Fibroblast of the conjunctiva (primary cell): Measurements from ENCODE around the gene ZBTB12.

Experiments
- DNase-seq: peaks from one replicate; pipeline ENCODE4 v3.0.0-alpha.2; 2010; ENCODE audit warnings: low read depth

ZBTB12 gene

DNA sequence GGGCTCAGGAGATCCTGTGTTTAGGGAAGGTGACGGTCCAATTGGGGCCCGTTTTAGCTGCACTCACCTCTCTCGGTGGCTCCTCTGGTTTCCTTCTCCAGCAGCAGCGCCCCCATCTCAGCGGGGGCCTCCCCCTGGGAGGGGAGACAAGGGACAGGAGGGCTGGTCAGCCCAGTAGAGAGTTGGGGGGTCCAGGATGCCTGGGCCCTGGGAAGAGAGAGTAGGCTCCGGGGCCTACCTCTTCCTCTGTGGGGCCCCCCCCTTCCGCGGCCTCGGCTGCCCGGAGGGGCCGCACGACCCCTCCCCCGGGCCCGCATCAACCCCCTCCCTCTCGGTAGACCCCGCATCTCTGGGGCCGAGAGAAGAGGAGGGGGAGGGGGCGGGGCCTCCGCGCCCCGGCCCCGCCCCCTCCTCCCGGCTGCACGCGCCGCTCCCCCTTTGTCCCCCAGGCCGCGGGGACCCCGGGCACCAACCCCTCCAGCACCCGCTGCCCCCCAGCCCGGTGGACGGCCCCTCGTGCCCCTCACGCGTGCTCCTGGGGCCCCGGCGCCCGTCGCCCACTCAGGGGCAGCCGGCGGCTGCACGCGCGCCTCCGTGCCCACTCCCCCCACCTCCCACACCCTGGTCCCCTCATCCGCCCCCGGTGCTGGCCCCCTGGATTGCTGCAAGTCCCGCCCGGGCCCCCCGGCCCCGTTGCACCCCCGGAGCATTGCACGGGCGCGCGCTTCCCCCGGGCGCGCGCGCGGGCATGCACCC lies 4.9 kb downstream of the ZBTB12 start:
- no peak for DNase-seq

DNA sequence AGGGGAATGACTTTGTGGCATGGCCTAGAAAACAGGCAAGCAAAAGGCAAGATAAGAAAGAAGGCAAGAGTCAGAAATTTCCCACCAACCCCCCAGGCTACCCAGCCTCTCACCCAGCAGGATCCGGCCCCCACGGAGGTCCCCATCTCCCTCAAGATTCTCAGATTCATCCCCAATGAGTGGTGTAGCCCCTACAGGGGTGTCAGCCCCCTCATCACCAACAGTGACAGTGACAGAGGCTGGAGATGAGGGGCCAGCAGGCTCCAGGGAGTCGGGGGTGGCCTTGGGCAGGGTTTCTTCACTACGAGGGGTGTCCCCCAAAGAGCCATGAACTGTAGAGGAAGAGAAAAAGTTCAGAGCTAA lies 5.4 kb downstream of the ZBTB12 start:
- DNase-seq, result no peak

DNA sequence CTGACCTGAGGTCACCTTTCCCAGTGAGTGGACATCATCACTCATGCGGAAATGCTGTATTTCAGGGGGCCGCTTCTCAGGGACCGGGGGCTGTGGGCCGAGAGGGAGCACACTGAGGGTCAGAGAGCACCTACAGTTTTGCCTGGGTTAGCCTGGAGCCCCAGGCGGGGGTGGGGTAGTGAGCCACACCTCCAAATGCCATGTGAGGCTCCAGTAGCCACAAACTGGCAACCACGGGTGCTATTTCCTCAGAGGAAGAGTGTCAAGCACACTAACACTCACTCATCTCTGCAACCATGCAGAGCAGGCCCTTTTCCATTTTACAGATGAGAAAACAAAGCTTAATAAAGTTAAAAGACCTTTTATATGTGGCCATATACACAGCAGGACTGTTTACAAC lies 9.1 kb downstream of the ZBTB12 start:
- no peak for DNase-seq

DNA sequence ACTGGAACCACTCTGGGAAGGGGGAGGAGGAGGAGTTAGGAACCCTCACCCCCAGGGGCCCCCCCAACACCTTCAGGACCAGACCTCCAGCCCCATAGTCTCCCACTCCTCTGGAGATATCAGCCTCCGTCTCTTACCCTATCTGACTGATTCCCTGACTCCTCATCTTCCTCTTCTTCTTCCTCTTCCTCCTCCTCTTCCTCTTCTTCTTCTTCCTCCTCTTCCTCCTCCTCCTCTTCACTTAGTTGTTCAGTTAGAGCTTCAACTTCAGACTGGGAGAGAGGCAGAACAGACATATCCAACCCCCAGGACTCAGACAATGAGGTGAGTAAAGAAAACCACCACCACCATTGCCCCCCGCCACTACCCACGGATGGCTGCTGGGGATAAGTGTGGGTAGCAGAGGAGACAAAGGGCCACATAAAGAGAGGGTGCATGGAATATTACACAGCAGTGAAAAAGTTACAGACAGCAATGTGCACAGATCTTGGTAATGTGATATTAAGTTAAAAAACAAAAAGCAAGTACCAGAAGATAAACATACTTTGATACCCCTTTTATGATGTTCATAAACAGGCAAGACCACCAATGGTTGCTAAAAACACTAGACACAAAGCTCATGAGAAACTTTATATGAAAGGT lies 12.4 kb downstream of the ZBTB12 start:
- no peak for DNase-seq

DNA sequence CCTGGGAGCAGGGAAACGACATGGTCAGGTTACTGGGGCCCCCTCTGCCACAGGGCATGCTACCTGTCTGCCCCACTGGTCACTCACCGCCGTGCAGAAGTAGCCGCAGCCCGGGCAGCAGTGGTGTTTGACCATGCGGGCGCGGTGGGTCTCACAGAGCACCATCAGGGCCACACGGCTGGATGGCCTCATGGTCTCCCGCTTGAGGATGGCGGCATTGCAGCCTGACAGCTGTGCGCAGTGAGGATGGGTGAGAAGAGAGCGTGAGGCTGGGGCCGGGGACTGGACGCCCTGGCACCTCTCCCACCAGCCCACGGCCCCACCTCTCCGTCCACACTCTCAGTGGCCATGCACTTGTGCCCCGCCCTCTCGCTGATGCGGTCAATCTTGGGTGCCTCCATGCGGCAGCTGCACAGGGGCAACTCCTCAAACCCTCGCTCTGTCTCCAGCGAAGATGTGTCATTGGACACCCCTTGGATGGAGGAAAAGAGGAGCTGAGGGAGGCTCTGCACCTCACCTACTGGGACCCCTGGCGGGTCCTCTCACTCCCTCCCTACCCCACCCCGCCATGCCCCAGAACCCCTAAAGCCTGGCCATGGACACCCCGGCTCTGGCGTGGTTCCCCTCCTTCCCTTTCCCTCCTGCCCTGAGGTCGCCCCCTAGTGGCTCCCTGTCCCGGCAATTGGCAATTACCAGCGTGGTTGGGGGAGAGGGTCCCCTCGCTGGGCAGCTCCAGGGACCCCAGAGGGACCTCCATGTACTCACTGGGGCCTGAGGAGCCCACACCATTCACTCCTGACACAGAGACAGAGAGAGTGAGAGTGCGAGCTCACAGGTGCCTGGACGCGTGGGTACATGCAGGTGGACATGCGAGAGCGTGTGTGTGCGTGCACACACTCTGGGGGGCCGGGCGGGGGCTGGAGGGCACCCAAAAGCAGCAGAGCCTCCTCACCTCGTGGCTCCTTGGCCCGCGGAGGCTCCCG lies 13.3 kb downstream of the ZBTB12 start:
- DNase-seq, result no peak

DNA sequence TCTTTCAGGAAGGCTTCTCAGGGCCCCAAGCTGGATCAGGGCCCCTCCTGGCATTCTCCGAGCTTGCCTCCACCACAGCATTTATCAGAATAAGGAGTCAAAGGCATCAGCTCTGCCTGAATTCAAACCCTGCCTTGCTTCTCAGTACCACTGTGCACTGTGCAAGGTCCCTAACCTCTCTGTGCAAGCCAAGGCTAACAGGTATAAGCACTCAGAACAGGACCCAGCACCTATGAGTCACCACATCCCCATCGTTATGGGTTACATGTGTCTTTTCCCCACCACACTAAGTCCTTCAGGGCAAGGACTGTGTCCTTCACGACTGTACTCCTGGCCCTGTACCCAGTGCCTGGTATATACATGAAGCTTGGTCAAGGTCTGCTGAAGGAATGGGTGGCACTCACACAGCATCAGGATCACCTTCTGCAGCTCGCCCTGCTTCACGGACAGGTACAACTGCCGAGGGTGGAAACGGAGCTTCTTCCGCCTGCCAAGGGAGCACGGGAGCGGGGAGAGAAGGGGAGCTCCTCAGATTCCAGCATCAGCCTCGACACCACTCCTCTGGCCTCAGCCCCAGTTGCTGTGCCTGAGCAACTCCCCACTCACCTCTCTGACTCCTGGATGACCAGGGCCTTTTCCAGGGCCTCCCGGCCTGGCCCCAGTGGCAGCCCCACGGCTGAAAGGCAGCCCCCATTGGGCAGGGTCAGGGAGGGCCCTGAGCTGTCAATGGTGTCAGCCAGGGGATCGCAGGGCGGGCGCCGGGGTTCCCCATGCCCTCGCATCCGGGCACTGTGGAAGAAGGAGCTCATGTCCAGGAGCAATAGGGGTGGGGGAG lies 14.5 kb downstream of the ZBTB12 start:
- no peak for DNase-seq

DNA sequence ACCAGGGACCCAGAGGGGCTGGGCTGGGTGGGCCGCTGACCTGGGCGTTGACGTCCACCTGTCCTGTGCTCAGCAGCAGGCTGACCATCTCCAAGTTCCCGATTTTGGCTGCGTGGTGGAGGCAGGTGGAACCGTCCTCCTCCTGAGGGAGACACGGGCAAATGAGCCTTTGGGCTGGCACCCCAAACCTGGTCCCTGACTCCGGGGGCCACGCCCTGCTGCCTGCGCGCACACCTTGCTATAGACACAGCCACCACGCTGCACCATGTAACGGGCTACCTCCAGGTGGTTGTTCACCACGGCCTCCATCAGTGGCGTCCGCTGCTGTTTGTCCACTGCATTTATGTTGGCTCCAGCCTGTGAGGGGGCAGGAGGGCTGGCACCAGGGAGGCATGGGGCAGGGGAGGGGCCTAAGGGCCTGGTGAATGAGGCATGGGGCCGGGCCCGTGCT lies 15.3 kb downstream of the ZBTB12 start:
- DNase-seq, result no peak

DNA sequence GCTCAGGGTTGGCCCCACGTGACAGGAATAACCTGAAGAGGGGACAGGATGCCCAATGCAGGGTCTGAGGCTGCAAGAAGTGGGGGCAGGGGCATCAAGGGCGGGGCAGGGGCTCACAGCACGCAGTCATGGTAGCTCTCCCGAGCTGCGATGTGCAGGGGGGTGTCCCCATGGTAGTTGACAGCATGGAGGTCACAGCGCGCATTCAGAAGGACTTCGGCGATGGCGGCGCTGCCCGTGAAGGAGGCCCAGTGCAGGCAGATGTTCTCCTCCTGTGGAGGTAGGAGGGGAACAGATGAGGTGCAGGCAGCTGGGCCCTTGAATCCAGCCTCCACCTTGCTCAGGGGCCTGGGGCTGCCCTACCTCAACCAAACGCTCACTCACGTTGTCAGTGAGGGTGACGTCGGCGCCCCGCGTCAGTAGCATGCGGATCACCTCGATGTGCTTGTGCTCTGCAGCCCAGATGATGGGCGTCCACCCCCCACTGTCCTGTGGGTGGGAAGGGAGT lies 17.3 kb downstream of the ZBTB12 start:
- DNase-seq, result no peak

DNA sequence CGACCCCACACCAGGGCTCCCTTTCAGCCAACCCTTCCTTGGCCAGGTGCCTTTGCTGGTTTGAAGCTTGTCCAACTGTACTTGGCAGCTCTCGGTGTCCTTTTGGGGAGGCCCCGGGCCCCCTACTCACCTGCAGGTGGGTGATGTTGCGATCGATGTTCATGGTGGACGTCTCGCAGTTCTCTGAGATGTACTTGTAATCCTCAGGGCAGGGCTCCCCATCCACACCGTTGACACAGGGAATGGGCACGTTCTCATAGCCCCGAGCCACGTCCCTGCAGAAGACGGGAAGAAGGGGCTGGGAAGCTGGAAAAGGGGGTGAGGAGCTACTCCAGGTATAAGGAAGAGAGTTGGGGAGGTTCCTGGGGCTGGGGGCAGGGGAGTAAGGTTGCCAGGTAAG lies 18.2 kb downstream of the ZBTB12 start:
- DNase-seq, result no peak

DNA sequence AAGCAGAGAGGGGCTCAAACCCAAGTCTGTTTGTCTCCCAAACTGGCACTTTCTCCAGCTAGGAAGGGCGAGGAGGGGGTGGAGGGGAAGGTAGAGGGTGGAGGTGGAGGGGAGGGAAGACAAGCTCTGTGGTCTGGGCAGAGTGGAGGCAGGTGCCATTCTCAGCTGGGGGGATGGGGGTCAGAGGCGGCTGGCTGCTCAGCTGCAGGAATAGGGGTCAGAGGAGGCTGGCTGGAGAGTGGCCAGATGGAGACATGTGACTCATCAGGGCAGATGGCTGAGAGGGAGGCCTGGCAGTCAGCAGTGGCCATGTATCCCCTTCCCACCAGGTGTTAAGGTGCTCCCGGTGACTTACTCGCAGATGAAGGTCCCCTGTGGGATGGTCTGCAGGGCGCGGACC lies 19.5 kb downstream of the ZBTB12 start:
- DNase-seq, result no peak

DNA sequence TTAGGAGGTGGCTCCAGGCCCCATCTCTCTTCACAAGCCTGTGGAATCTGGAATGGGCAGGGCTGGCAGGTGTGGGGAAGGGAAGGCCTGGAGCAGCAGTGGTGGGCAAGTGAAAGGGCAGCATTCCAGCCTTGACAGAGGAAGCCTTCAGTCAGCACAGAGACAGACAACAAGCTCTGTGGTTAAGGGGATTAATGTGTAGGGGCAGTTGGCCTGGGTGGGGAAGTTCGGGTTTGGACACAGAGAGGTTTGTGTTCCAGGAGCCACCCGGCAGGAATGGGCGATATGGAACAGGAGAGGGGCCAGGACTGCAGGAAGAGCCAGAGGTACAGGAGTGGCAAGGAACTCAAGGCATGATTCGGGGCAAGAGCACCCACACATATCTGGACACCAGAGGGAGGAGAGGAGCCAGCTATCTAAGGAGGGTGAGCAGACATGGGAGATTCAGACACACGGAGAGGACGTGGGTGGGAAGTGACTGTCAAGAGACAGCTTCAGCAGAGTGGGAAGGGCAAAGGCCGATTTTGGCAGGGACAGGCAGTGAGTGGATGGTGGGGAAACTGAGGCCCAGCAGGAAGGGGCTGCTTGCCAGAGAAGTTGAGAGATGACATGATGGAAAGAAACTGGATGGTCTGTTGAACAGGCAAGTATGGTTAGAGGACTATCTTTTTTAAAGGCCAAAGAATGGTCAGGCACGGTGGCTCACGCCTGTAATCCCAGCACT lies 20.6 kb downstream of the ZBTB12 start:
- DNase-seq, result no peak

DNA sequence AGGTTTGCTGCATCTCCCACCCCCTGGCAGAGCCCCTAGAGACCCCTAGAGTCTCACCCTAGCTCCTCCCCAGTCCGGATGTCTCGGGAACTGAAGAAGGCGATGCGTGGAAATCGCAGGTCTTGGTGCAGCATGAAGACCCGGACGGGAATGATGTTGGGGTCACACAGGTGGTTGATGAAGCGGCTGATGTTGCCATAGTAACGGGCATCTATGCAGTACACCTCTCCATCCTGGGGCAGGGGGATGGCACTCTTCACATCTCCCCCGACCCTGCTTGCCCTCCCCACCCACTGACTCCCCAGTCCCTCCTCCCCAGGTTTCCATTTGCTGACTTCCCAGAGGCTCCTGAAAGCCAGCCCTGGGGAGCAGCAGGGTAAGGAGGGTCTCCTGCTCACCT lies 21.3 kb downstream of the ZBTB12 start:
- no peak for DNase-seq

DNA sequence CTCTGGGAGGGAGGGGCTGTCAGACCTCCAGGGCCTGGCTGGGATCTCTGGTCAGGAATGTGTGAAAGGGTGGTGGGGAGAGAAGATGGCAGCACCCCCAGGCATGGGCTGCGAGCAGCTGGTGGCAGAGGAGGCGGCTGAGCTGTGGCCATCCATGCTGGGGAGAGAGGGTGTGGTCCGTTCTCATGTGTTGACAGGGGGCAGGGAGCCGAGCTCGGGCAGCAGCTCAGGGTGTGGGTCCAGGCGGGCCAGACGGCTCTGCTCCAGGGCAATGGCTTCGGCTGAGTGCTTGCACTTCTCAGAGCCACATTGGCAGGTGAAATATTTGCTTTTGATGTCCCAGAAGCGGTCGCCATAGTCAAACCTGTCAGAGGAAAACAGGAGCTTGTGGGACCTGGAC lies 22.0 kb downstream of the ZBTB12 start:
- DNase-seq, result no peak

DNA sequence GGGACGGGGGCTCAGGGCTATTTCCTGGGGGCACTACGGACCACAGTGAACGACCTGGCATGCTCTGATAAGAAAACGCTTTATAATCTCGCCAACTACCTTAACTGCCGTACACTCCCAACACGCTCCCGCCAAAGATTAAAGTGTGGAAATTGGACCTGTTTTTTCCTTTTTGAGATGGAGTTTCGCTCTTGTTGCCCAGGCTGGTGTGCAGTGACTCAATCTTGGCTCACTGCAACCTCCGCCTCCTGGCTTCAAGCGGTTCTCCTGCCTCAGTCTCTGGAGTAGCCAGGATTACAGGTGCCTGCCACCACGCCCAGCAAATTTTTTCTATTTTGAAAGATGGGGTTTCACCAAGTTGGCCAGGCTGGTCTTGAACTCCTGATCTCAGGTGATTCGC lies 22.7 kb downstream of the ZBTB12 start:
- DNase-seq, result no peak

DNA sequence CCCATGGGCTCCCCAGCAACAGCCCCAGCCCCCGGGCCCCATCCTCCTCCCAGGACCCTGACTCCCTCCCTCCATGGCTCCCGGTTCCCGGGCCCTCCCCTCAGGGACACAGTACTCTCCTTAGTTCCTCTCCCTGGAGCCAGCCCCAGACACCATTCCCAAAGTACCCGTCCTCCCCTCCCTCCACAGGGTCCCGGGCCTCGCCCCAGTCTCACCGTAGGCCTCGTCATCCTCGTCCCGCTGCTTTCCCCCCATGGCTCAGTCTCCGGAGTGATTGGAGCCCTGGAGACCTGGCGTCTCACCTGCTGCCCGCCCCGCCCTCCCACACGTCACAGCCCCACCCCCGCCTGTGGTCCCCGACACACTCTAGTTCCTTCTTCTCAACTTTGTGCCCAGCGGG lies 23.2 kb downstream of the ZBTB12 start, which contains the start of gene SLC44A4:
TSS of gene SLC44A4 (minus strand) at position 272 of the 400 bp plus-strand sequence. CDS start at position 255, 17 bp downstream.
- DNase-seq, result no peak

DNA sequence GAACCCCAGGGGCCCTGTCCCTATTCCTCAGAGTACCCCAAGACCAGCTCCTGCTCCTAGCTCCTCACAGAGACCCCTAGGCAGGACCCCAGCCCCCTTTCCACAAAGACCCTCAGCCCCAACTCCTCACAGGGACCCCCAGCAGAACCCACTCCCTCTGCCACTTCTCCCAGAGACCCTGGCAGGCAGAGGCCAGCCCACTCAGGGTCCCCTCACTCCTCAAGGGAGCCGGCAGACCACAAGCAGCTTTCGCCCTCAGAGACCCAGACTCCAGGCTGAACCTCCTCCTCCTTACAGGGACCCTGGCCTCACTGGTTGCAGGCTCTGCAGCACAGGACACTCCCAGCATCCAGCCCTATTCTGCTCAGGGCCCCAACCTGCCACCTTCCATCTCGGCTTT lies 23.7 kb downstream of the ZBTB12 start:
- no peak for DNase-seq

DNA sequence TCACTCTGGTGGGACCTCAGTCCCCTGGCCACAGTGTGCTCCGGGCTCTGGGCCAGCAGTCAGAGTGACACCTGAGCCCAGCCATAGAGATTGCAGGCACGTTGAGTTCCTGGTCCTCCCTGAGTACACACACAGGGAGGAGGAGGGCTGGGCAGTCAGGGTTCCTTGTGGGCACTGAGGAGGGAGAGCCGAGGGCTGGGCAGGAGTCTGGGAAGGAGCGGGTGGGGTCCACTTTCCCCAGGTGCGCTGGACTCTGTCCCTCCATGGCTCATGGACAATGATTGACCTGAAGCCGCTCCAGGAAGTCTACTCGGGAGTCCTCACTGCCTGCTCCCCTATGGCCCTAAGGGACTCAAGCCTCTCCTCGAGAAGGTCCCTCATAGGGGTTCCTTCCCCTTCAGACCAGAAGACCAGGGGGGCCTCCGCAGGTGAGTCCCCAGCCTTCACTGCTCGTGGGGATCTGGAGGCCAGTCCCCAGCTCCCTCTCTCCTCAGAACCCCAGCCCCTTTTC lies 24.2 kb downstream of the ZBTB12 start:
- DNase-seq, result no peak

DNA sequence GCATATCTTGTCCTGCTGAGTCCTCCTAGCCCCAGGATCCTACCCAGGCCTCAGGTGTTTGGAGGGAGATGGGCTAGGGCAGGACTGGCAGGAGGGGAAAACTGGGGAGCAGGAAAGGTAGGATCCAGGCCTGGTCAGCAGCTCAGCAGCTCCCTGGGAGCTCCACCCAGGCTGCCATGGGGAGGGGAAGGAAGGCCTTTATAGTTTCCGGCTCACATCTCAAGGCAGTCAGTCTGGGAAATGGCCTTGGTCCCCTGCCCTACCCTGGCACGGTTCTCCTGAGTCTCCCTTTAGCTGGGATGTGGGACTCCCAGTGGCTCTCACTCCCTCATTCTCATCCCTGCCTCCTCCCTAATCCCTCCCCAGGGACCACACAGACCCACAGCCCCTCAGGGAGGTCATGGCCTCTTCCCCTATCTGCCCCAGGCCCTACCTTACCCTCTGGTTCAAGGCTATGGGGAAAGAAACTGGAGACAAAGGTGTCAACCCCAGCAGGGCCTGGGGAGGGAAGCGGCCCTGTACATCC lies 24.7 kb downstream of the ZBTB12 start:
- DNase-seq, result no peak

DNA sequence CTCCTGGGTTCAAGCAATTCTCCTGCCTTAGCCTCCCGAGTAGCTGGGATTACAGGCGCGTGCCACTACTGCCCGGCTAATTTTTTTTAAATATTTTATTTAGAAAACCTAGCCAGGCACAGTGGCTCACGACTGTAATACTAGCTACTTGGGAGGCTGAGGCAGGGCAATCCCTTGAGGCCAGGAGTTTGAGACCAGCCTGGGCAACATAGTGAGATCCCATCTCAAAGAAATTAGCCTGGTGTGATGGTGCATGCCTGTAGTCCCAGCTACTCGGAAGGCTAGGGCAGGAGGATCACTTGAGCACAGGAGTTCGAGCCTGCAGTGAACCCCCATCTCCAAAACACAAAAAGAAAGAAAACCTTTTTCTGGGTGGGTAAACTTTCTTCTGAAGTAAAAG lies 25.5 kb downstream of the ZBTB12 start:
- no peak for DNase-seq

DNA sequence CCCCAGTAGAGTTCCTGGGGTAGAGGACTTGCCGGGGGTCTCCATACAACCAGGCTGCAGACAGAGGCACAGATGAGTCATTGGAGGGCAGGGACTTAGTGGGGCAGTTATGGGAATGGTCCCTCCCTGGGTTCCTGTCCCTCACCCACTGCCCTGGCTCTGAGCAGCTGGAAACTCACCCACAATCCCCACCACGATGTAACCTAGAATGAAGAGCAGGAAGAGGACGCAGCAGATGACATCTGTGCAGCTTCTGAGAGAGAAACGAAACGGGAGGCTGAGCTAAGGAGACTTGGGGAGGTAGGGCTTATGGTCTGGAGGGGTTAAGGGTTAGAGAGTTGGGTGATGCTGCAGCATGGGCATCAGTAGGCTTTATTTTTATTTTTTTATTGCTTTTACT lies 26.0 kb downstream of the ZBTB12 start:
- no peak for DNase-seq
